Measurements from ENCODE around the gene RABL2A.

GRCh38 chr2:113602869-113603466, 24.1 kb upstream of the RABL2A start:
- TF ChIP-seq CTCF (IDR thresholded peaks at IDR 0.05; ENCODE audit: low read depth, low read length, poor library complexity, severe bottlenecking) (no peak), EZH2phosphoT487 (IDR thresholded peaks at IDR 0.05; ENCODE audit: borderline replicate concordance, low read length) (no peak)
